ENCODE data around the gene MSRB2.

MSRB2 gene

DNA sequence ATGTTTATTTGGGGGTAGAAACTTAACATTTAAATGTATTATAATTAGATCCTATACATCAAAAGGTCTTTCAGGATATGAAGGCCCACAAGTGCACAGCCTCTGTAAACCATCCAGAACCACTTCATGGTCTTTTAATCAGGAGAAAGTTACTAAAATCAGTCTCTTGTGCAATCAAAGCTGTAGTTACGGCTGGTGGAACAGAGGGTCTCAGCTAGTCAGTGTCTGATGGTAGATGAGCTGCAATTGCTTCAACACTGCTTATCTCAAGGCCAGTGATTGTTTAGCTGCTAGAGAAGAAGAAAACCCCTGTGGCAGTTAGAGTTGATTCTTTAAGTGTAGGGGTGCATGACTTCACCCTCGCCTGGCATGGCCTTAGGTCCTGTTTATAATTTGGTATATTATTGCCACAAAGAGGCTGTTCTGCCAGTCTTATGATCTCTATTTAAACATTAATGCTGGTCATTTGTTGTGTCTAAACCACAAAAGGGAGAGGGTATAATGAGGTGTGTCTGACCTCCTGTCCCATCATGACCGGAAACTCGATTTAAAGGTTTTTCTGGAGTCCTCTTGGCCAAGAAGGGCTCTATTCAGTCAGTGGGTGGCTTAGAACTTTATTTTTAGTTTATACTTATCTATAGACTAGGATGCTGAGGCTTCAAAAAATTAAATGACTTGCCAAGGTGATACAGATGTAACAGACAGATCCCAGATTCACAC is 21.3 kb downstream of the MSRB2 start:
- no peak for TF ChIP-seq RAD21 (IDR thresholded peaks at IDR 0.05; ENCODE audit: low read depth)
- no peak for TF ChIP-seq EP300 (IDR thresholded peaks at IDR 0.05; ENCODE audit: borderline replicate concordance)
- TF ChIP-seq YY1 (IDR thresholded peaks at IDR 0.05; ENCODE audit: low read depth), result no peak
- TF ChIP-seq NFIC (IDR thresholded peaks at IDR 0.05), result no peak
- TF ChIP-seq TAF1 (IDR thresholded peaks at IDR 0.05; ENCODE audit: low read depth), result no peak
- no peak for TF ChIP-seq FOXM1 (IDR thresholded peaks at IDR 0.05; ENCODE audit: borderline replicate concordance, low read depth)
- TF ChIP-seq, protein P1, sequence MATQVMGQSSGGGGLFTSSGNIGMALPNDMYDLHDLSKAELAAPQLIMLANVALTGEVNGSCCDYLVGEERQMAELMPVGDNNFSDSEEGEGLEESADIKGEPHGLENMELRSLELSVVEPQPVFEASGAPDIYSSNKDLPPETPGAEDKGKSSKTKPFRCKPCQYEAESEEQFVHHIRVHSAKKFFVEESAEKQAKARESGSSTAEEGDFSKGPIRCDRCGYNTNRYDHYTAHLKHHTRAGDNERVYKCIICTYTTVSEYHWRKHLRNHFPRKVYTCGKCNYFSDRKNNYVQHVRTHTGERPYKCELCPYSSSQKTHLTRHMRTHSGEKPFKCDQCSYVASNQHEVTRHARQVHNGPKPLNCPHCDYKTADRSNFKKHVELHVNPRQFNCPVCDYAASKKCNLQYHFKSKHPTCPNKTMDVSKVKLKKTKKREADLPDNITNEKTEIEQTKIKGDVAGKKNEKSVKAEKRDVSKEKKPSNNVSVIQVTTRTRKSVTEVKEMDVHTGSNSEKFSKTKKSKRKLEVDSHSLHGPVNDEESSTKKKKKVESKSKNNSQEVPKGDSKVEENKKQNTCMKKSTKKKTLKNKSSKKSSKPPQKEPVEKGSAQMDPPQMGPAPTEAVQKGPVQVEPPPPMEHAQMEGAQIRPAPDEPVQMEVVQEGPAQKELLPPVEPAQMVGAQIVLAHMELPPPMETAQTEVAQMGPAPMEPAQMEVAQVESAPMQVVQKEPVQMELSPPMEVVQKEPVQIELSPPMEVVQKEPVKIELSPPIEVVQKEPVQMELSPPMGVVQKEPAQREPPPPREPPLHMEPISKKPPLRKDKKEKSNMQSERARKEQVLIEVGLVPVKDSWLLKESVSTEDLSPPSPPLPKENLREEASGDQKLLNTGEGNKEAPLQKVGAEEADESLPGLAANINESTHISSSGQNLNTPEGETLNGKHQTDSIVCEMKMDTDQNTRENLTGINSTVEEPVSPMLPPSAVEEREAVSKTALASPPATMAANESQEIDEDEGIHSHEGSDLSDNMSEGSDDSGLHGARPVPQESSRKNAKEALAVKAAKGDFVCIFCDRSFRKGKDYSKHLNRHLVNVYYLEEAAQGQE (IDR thresholded peaks at IDR 0.05; ENCODE audit: low read depth), result no peak
- TF ChIP-seq, protein P2, sequence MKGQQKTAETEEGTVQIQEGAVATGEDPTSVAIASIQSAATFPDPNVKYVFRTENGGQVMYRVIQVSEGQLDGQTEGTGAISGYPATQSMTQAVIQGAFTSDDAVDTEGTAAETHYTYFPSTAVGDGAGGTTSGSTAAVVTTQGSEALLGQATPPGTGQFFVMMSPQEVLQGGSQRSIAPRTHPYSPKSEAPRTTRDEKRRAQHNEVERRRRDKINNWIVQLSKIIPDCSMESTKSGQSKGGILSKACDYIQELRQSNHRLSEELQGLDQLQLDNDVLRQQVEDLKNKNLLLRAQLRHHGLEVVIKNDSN (IDR thresholded peaks at IDR 0.05), result no peak
- TF ChIP-seq ZBTB7A (IDR thresholded peaks at IDR 0.05; ENCODE audit: low read depth), result no peak
- no peak for TF ChIP-seq TCF12 (IDR thresholded peaks at IDR 0.05; ENCODE audit: low read depth)
- TF ChIP-seq TEAD4 (IDR thresholded peaks at IDR 0.05), result no peak

DNA sequence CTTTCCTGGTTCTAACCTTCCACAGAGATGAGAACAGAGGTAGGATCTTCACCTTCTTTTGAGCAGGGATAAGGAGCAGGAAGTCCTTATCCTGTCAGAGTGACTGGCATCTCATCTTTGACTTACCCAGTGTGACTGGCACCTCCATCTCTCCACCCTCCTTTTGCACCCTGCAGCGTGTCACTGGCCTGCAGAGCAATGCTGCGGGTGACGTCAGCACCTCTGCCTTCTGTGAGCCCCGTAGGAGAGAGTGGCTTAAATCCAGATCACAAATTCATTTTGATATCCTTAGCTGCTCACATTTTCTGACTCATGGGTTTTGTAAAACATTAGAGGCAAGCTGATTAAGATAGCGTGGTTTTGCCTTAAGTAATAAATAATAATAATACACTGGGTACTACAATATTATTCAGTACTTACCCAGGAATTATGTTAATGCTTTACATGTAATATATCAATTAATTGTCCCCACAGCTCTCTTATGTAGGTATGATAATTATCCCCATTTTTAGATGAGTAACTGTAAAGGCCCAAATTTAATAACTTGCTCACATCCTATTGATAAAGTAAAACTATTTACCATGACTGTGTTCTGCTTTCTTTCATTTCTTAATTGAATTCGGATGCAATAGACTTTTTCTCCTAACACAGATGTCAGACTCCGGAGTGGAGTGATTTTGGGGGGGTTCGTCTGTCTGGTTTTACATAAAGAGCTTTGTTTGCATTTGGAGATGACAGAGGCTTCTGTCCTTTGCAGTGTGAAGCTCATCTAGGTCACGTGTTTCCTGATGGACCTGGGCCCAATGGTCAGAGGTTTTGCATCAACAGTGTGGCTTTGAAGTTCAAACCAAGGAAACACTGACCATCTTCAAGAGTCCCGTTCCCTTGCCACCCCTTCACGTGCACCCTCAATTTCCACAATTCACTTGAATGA is 24.9 kb downstream of the MSRB2 start:
- TF ChIP-seq EGR1 (IDR thresholded peaks at IDR 0.05) (no peak), ZBTB7A (IDR thresholded peaks at IDR 0.05; ENCODE audit: low read depth) (no peak), TAF1 (IDR thresholded peaks at IDR 0.05; ENCODE audit: low read depth) (no peak)
- TF ChIP-seq, protein P2 (IDR thresholded peaks at IDR 0.05), result no peak

DNA sequence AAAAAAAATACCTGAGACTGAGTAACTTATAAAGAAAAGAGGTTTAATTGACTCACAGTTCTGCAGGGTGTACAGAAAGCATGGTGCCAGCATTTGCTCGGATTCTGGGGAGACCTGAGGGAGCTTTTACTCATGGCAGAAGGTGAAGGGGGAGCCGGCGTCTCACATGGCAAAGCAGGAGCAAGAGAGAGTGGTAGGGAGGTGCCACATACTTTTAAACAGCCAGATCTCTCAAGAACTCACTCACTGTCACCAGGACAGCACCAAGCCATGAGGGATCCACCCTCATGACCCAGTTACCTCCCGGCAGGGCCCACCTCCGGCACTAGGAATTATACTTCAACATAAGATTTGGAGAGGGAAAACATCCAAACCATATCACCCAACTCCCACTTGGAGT is 25.8 kb downstream of the MSRB2 start:
- TF ChIP-seq, protein P2 (IDR thresholded peaks at IDR 0.05), result no peak
- TF ChIP-seq CREB1 (IDR thresholded peaks at IDR 0.05; ENCODE audit: low read depth) (no peak), FOXM1 (IDR thresholded peaks at IDR 0.05; ENCODE audit: borderline replicate concordance, low read depth) (no peak), CEBPB (IDR thresholded peaks at IDR 0.05) (no peak), TCF12 (IDR thresholded peaks at IDR 0.05; ENCODE audit: low read depth) (no peak), EGR1 (IDR thresholded peaks at IDR 0.05) (no peak), ZBTB7A (IDR thresholded peaks at IDR 0.05; ENCODE audit: low read depth) (no peak), NFIC (IDR thresholded peaks at IDR 0.05) (no peak), TEAD4 (IDR thresholded peaks at IDR 0.05) (no peak), RAD21 (IDR thresholded peaks at IDR 0.05; ENCODE audit: low read depth) (no peak)

DNA sequence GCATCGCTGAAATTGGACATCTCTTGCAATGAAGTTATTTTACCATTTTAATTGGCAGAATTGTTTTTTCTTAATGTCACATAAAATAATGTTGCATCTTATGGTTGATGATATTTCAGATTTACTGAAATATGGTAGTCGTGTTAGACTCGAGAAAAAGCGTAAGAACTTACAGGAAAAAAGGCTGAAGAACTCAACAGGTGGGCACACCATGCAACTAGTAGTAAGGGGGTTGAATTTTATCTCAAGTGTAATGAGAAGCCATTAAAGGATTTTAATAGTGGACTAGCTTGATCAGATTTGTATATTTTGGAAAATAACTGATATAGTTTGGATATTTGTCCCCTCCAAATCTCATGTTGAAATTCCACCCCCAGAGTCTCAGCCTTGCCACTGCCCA is 41.1 kb downstream of the MSRB2 start:
- TF ChIP-seq FOXM1 (IDR thresholded peaks at IDR 0.05; ENCODE audit: borderline replicate concordance, low read depth) (no peak), RAD21 (IDR thresholded peaks at IDR 0.05; ENCODE audit: low read depth) (no peak), CREB1 (IDR thresholded peaks at IDR 0.05; ENCODE audit: low read depth) (no peak), EGR1 (IDR thresholded peaks at IDR 0.05) (no peak), TCF12 (IDR thresholded peaks at IDR 0.05; ENCODE audit: low read depth) (no peak), YY1 (IDR thresholded peaks at IDR 0.05; ENCODE audit: low read depth) (no peak), NFIC (IDR thresholded peaks at IDR 0.05) (no peak), ZBTB7A (IDR thresholded peaks at IDR 0.05; ENCODE audit: low read depth) (no peak), TAF1 (IDR thresholded peaks at IDR 0.05; ENCODE audit: low read depth) (no peak), TEAD4 (IDR thresholded peaks at IDR 0.05) (no peak), CEBPB (IDR thresholded peaks at IDR 0.05) (no peak), EP300 (IDR thresholded peaks at IDR 0.05; ENCODE audit: borderline replicate concordance) (no peak)
- TF ChIP-seq, protein P2 (IDR thresholded peaks at IDR 0.05), result no peak
- TF ChIP-seq, protein P1 (IDR thresholded peaks at IDR 0.05; ENCODE audit: low read depth), result no peak

DNA sequence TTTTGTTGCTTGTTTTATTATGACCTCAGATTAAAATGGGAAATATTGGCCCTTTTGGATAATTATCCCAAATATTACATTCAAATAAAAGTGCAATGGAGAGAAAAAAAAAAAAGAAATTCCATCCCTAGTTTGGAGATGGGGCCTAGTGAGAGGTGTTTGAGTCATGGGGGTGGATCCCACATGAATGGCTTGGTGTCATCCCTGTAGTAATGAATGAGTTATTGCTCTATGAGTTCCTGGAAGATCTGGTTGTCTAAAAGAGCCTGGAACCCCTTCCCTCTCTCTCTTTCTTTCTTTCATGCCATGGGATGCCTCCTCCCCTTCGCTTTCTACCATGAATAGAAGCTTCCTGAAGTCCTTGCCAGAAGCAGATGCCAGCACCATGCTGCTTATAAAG is 44.3 kb downstream of the MSRB2 start:
- TF ChIP-seq YY1 (IDR thresholded peaks at IDR 0.05; ENCODE audit: low read depth), result no peak
- TF ChIP-seq EGR1 (IDR thresholded peaks at IDR 0.05), result no peak
- TF ChIP-seq TCF12 (IDR thresholded peaks at IDR 0.05; ENCODE audit: low read depth), result no peak
- TF ChIP-seq CREB1 (IDR thresholded peaks at IDR 0.05; ENCODE audit: low read depth), result no peak
- TF ChIP-seq, protein P2 (IDR thresholded peaks at IDR 0.05), result no peak
- no peak for TF ChIP-seq TAF1 (IDR thresholded peaks at IDR 0.05; ENCODE audit: low read depth)
- TF ChIP-seq FOXM1 (IDR thresholded peaks at IDR 0.05; ENCODE audit: borderline replicate concordance, low read depth), result no peak
- TF ChIP-seq TEAD4 (IDR thresholded peaks at IDR 0.05), result no peak
- TF ChIP-seq, protein P3, sequence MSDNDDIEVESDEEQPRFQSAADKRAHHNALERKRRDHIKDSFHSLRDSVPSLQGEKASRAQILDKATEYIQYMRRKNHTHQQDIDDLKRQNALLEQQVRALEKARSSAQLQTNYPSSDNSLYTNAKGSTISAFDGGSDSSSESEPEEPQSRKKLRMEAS (IDR thresholded peaks at IDR 0.05), result no peak
- TF ChIP-seq NFIC (IDR thresholded peaks at IDR 0.05), result no peak
- TF ChIP-seq, protein P1 (IDR thresholded peaks at IDR 0.05; ENCODE audit: low read depth), result no peak
- TF ChIP-seq ZBTB7A (IDR thresholded peaks at IDR 0.05; ENCODE audit: low read depth), result no peak
- no peak for TF ChIP-seq EP300 (IDR thresholded peaks at IDR 0.05; ENCODE audit: borderline replicate concordance)
- TF ChIP-seq RAD21 (IDR thresholded peaks at IDR 0.05; ENCODE audit: low read depth), result no peak
- TF ChIP-seq CEBPB (IDR thresholded peaks at IDR 0.05), result no peak

Data from Ishikawa (cell line).